GM12864 (cell line): ENCODE results near the gene LIPT2.
A peak's percentile ranks its signal among the peaks of the same experiment; 100 is the strongest.

Experiments used
- DNase-seq: peaks from one replicate; pipeline ENCODE4 v3.0.0-alpha.2; 2011; ENCODE audit warnings: low read depth
- H3K4me3 ChIP-seq: 2 replicates; pipeline ENCODE4 v1.5.1; 2011; ENCODE audit warnings: mild to moderate bottlenecking, low read depth, low read length, control low read depth
- TF ChIP-seq, protein P1 (sequence below): IDR thresholded peaks from 2 replicates; pipeline ENCODE4 v1.5.1; 2011; ENCODE audit warnings: low read depth, mild to moderate bottlenecking, moderate library complexity, low read length, control low read depth, inconsistent platforms; ENCODE audit errors: missing control alignments

LIPT2 gene

DNA sequence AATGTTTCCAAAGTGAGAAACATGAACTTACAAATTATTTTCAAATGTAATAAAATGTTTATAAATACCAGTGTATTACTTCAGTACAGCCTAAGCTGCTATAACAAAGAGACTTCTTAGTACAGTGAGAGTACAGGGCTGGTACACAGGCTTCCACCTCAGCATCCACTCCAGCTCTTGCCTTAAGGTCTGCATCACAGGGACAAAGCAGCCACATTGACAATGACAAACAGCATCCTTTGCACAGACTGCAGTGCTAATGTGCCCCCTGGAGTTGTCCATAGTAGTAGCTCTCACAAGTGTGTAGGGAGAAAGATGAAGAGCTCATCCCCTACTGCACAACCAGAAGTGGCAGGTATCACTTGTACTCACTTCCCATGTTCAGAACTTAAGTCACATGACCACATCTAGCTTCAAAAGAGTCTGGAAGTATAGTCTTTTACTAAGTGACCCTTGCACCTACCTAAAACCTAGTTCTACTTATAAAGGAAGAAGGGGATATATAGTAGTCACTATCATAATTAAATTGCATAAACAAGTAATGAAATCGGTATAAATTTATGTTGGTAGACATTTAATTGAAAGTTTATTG, 10.7 kb upstream of the LIPT2 start:
- H3K4me3 ChIP-seq: no peak overlapping the region
- TF ChIP-seq, protein P1, sequence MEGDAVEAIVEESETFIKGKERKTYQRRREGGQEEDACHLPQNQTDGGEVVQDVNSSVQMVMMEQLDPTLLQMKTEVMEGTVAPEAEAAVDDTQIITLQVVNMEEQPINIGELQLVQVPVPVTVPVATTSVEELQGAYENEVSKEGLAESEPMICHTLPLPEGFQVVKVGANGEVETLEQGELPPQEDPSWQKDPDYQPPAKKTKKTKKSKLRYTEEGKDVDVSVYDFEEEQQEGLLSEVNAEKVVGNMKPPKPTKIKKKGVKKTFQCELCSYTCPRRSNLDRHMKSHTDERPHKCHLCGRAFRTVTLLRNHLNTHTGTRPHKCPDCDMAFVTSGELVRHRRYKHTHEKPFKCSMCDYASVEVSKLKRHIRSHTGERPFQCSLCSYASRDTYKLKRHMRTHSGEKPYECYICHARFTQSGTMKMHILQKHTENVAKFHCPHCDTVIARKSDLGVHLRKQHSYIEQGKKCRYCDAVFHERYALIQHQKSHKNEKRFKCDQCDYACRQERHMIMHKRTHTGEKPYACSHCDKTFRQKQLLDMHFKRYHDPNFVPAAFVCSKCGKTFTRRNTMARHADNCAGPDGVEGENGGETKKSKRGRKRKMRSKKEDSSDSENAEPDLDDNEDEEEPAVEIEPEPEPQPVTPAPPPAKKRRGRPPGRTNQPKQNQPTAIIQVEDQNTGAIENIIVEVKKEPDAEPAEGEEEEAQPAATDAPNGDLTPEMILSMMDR: no peak
- no peak for DNase-seq

DNA sequence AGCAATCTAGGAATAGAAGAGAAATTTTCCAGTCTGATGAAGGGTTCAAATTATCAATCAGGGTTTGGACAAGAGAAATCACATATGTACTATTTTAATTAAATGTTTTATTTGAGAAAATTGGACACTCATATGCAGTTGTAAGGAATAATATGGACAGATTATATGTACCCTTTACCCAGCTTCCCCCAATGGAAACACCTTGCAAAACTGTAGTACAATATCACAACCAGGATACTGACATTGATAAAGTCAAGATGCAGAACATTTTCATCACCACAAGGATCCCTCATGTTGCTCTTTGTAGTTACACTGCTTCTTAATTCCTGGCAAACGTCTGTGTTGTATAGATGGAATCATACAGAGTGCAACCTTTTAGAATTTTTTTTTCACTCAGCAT, 1.4 kb upstream of the LIPT2 start:
- TF ChIP-seq, protein P1: no peak
- DNase-seq: no peak
- H3K4me3 ChIP-seq: no peak overlapping the region

DNA sequence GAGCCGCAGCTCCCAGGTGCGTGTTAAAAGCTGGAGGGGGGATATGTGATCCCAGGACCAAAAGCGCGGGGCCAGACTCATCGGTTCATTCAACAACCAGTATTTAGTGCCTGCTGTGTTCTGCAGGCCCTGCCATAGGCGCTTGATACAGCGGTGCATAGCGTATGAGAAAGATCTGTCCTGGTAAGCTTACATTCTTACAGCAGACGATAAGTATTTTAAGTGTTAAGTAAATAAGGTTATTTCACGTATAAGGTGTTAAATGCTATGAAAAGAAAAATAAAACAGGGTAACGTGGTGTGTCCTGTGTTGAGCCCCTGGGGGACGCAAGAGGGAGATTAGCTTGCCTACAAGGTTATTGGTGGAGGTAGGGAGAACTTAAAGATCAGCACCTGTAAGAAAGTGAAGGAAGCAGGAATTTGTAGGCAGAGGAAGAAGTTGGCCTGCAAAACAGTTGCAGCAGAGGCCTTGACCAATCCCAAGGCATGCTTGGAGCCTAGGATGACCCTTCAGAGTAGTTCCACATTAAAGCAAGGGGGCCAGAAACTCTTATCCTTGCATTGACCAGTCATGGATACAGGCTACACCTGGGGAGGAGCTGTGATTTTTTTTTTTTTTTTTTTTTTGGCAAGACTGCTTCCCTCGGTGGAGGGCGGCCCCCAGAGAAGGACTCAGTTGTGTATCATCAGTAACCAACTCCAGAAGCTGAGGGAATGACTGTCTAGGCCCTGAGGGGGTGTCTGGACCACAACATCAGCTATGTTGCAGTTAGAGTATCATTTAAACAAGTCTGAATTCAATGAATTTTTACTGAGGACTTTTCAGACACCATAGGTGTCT, 487 bp upstream of the LIPT2 start:
- TF ChIP-seq, protein P1: no peak
- no peak for DNase-seq
- peak overlapping the region; percentile 85 for H3K4me3 ChIP-seq

DNA sequence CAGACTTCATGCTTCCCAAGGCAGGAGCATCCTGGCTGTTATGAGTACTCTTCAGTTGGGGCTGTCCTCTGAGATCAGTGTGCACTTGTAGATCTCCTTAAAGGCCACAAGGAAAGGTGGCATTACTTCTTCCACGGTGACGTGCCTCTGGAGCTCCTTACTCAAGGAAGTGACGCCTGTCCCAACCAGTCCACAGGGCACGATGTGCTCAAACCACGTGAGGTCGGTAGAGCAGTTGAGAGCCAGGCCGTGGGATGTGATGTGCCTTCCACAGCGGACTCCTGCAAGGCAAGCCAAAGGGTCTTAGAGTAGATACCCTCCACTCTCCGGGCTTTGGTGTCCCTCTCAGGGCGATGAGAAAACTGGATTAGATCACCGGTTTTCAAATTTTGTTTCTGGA, 1.4 kb downstream of the LIPT2 start:
- H3K4me3 ChIP-seq: no peak overlapping the region; the same call in 1 of the 2 replicates
- no peak for DNase-seq
- TF ChIP-seq, protein P1: no peak

DNA sequence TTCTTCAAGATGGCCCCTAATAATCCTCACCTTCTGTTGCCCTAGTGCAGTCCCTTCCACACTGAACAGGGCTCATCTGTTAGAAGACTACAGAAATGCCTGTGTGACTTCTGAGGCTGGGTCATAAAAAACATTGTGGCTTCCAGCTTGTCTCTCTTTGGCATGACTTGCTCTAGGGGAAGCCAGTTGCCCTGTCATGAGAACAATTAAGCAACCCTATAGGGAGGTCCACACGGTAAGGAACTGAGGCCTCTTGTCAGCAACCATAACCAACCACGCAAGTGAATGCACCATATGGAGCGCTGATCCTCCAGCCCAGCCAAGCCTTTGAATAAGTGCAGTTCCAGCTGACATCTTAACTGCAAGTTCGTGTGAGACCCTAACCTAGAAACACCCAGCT, 2.6 kb downstream of the LIPT2 start:
- no peak overlapping the region for H3K4me3 ChIP-seq
- TF ChIP-seq, protein P1: no peak
- DNase-seq: no peak

DNA sequence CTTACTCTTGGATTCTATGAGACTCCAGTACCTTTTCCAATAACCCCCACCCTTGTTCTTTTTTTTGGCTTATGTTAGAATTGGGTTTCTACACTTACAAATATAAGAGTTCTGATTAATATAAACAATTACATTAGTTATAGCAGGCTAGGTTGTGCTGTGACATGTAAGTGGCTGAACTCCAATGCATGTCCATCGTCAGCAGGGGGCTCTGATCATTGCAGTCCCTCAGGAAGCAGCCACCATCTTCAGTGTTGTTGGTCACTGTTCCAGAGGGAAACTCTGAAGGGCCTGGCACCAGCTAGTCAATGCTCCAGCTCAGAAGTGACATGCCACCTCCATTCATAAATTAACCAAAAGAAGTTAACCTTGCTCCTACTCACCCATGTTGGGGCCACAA, 5.6 kb downstream of the LIPT2 start:
- no peak overlapping the region for H3K4me3 ChIP-seq
- DNase-seq: no peak
- TF ChIP-seq, protein P1: peak; percentile 39
